GM06990 (cell line): Measurements from ENCODE around the gene PRKCB.

Source experiments
- DNase-seq: peaks from one replicate; pipeline ENCODE4 v3.0.0-alpha.2; 2011; ENCODE audit not compliant: insufficient read length; ENCODE audit errors: extremely low read depth
- H3K27me3 ChIP-seq: replicated peaks from 2 replicates; pipeline ENCODE4 v1.6.0; 2011; ENCODE audit warnings: low read length; ENCODE audit not compliant: control insufficient read depth, insufficient read depth
- H3K36me3 ChIP-seq: 2 replicates; pipeline ENCODE4 v1.5.1; 2011; ENCODE audit warnings: low read length; ENCODE audit not compliant: control insufficient read depth, insufficient read depth
- H3K4me3 ChIP-seq: replicated peaks from 2 replicates; pipeline ENCODE4 v1.5.1; 2011; ENCODE audit warnings: low read depth, mild to moderate bottlenecking, control low read depth, low read length
- TF ChIP-seq, protein P1 (sequence below): IDR thresholded peaks from 2 replicates; pipeline ENCODE4 v1.5.1; 2011; ENCODE audit warnings: low read length, control low read depth, mild to moderate bottlenecking, inconsistent platforms; ENCODE audit not compliant: insufficient read depth, poor library complexity, severe bottlenecking

The PRKCB gene

DNA sequence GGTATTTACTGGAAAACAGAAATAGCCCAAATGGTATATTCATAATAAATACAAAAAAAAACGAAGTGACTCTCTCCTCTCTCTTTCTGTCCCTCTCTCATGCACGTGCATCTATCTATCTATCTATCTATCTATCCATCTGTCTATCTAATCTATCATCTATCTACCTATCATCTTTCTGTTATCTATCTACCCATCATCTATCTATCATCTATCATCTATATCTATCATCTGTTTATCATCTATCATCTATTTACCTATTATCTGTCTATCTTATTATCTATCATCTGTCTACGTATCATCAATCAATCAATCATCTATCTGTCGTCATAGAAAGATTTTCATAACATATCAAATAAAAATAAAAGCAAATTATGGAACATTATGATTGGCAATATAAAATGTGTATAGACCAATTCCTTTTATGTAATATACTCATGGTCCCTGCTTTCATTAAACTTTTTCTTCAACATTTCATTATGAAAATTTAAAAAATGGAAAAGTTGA is 293.7 kb downstream of the PRKCB start:
- Histone ChIP-seq H3K4me3 (no peak overlapping the region), H3K27me3 (no peaks in the 10 kb centered on the region), H3K36me3 (peaks cover 13% of the 10 kb centered on the region)
- TF ChIP-seq, protein P1, sequence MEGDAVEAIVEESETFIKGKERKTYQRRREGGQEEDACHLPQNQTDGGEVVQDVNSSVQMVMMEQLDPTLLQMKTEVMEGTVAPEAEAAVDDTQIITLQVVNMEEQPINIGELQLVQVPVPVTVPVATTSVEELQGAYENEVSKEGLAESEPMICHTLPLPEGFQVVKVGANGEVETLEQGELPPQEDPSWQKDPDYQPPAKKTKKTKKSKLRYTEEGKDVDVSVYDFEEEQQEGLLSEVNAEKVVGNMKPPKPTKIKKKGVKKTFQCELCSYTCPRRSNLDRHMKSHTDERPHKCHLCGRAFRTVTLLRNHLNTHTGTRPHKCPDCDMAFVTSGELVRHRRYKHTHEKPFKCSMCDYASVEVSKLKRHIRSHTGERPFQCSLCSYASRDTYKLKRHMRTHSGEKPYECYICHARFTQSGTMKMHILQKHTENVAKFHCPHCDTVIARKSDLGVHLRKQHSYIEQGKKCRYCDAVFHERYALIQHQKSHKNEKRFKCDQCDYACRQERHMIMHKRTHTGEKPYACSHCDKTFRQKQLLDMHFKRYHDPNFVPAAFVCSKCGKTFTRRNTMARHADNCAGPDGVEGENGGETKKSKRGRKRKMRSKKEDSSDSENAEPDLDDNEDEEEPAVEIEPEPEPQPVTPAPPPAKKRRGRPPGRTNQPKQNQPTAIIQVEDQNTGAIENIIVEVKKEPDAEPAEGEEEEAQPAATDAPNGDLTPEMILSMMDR = no peak
- DNase-seq = no peak

DNA sequence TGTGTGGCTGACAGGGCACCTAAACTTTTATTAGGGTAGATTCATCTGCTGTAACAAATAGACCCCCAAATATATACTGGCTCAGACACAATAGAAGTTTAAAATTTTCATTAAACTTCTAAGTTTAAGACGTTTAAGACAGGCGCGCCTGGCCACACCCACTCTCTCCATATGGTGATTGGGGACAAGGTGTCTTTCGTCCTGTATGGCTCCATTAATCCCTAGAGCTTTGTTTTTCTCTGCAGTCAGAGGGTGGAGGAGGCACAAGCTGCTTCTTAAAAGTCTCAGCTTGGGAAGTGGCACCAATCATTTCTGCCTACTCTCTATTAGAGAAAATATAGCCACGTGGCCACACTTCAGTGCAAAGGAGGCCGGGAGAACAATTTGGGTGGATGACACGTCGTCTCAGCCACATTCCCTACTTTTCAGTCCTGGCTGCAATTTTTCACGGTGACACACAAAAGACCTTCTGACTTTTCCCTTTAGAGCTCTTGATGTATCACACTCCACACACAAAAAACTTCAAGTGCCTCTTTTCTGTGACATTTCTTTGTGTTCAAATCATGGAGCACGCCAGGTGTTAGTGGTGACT is 294.8 kb downstream of the PRKCB start:
- DNase-seq = no peak
- Histone ChIP-seq H3K4me3 (no peak overlapping the region), H3K27me3 (no peaks in the 10 kb centered on the region), H3K36me3 (peaks cover 8% of the 10 kb centered on the region)
- TF ChIP-seq, protein P1 = no peak

DNA sequence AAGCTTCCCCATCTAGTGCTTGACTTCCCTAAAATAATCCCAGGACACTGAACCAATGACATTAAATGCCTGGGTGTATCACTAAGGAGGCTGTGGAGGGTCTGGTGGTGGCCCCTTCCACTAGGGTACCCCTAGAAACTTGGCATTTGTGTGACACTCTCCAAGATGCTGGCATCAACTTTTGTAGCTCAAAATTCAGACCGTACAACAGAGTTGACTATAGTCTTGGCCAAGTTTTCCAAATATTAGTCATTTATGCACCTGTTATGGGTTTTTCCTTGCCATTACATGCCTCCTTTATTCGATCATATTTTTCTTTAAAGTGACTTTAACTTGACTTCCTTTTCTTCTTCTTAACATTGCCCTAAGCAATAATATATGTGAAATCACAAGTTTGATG is 295.5 kb downstream of the PRKCB start:
- H3K4me3 ChIP-seq = no peak overlapping the region
- TF ChIP-seq, protein P1 = no peak
- H3K36me3 ChIP-seq = peaks cover 8% of the 10 kb centered on the region
- no peaks in the 10 kb centered on the region for H3K27me3 ChIP-seq
- DNase-seq = no peak

DNA sequence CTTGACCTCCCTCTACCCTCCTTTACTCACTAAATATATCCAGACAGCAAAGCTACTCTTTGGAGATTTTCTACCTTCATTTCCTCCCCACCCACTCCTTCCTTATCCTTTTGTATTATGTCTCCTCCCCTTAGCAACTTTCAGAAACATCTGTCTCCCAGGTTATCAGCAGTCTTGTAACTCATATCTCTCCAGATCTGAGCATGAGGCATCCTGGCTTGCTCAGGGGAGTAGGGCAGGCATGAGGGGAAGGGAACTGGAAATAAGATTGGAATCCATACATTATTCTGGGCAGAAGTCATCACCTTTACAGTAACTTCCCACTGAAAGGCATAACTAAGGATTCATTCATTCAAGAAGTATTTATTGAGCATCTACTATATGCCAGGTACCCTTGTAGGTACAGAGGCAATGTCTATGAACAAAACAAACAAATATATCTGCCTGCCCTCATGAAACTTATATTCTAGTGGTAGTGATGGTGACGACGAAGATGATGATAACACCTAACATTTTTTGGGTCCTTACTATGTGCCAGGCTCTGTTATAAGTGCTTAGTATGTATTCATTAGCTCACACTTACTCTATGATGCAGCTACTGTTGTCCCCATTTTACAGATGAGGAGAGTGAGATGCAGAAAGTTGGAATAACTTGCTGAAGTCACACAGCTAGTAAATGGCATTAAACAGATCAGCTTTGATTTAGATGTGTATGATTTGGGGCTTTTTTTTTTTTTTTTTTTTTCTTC is 296.4 kb downstream of the PRKCB start:
- no peak for DNase-seq
- Histone ChIP-seq H3K27me3 (no peaks in the 10 kb centered on the region), H3K4me3 (no peak overlapping the region), H3K36me3 (peaks cover 9% of the 10 kb centered on the region)
- TF ChIP-seq, protein P1 = no peak

DNA sequence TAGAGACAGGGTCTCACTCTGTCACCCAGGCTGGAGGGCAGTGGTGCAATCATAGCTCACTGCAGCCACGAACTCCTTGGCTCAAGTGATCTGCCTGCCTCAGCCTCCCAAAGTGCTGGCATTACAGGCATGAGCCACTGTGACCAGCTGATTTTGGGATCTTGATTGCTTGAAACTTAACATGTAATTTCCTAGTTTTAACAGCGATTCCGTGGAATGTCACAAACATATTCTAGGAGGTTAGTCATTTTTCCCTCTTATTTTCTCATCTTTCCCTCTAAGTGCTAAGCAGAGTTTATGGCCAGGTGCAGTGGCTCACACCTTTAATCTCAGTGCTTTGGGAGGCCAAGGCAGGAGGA is 297.0 kb downstream of the PRKCB start:
- Histone ChIP-seq H3K36me3 (peaks cover 9% of the 10 kb centered on the region), H3K27me3 (no peaks in the 10 kb centered on the region), H3K4me3 (no peak overlapping the region)
- TF ChIP-seq, protein P1 = no peak
- no peak for DNase-seq
